K562 (cell line): ENCODE data around the gene ODF2. TPM values are rescaled to one million over a fixed set of nuclear protein-coding genes. Genes with fewer than 3 reads are reported as not detected.
A peak's percentile ranks its signal among the peaks of the same experiment; 100 is the strongest.

Source experiments
- ATAC-seq: fragments of 200-7000 bp; cut with Tn5 transposase; 3 replicates; pipeline ENCODE4 v1.9.1; 2020; ENCODE audit warnings: moderate library complexity
- BruUV-seq: library from RNA; stranded (reverse); fragments of 400-500 nt; replicated peaks from 2 replicates; lab custom pipeline; 2021; lab: Mats Ljungman, UMichigan
- CTCF ChIA-PET: fragments of 300-600 bp; formaldehyde crosslinking; extraction: SDS; loops from one replicate; lab custom pipeline; 2021; ENCODE audit warnings: low intra/inter-chr PET ratio; lab: Yijun Ruan, JAX
- POLR2A ChIA-PET: fragments of 300-600, 350-650 bp; sonication (Branson Sonifier 250); formaldehyde crosslinking; extraction: SDS; loops from one replicate; lab custom pipeline; 2021; ENCODE audit warnings: antibody characterized with exemption, inconsistent platforms; lab: Yijun Ruan, JAX
- DNase-seq, 4 experiments: peaks; one replicate each; pipeline versions ENCODE4 v3.0.0 to v3.0.0-alpha.2; 2011 to 2018; ENCODE audit warnings: low spot score in 3 of 4, mixed read lengths in 3 of 4; ENCODE audit errors: extremely low read depth in 1 of 4
- FAIRE-seq: peaks from 2 replicates; lab custom pipeline; 2011; peaks lifted over from hg19 to GRCh38; lab: Jason Lieb, UNC
- H2AFZ ChIP-seq: 2 replicates; pipeline ENCODE4 v1.6.0; 2011; ENCODE audit warnings: low read depth, low read length, control low read depth, inconsistent platforms
- H3K27ac ChIP-seq: fragments of 200-600 bp; 3 replicates; pipeline ENCODE4 v1.8.0; 2011; ENCODE audit warnings: low read depth, mild to moderate bottlenecking, control low read depth, inconsistent platforms, low read length, moderate library complexity, mixed read lengths; ENCODE audit errors: extremely low read depth
- H3K27me3 ChIP-seq, 2 experiments: fragments of 300-600 bp in 1 of 2; 2 replicates in 1 of 2; 3 replicates in 1 of 2; pipeline versions ENCODE4 v1.6.0 to v1.8.0; 2011; ENCODE audit warnings: inconsistent platforms in 2 of 2, low read length in 2 of 2, mild to moderate bottlenecking in 1 of 2, mixed read lengths in 1 of 2, moderate library complexity in 1 of 2; ENCODE audit not compliant: control insufficient read depth in 2 of 2, insufficient read depth in 2 of 2
- H3K36me3 ChIP-seq: fragments of 300-600 bp; 3 replicates; pipeline ENCODE4 v1.8.0; 2011; ENCODE audit warnings: mild to moderate bottlenecking, low read length, inconsistent platforms; ENCODE audit not compliant: control insufficient read depth, insufficient read depth
- H3K4me1 ChIP-seq, 2 experiments: fragments of 200-600 bp in 1 of 2; replicated peaks in 1 of 2; 2 replicates in 1 of 2; 3 replicates in 1 of 2; pipeline versions ENCODE4 v1.5.1 to v1.8.0; 2011; ENCODE audit warnings: inconsistent platforms in 2 of 2, low read length in 2 of 2, mild to moderate bottlenecking in 1 of 2, mixed read lengths in 1 of 2, moderate library complexity in 1 of 2; ENCODE audit not compliant: control insufficient read depth in 2 of 2, insufficient read depth in 2 of 2
- H3K4me2 ChIP-seq: 2 replicates; pipeline ENCODE4 v1.6.1; 2011; ENCODE audit warnings: low read length, control low read depth, inconsistent platforms, mixed read lengths; ENCODE audit not compliant: insufficient read depth
- H3K4me3 ChIP-seq: fragments of 200-600 bp; sonication (generic), shearing (Covaris generic); 2 replicates; pipeline ENCODE4 v1.5.1; 2016; ENCODE audit warnings: control low read depth, inconsistent platforms
- H3K79me2 ChIP-seq: fragments of 200-600 bp; 3 replicates; pipeline ENCODE4 v1.8.0; 2011; ENCODE audit warnings: low read length, inconsistent platforms; ENCODE audit not compliant: control insufficient read depth, insufficient read depth
- H3K9ac ChIP-seq, 2 experiments: 2 replicates each; pipeline versions ENCODE4 v1.6.0 to v1.6.1; 2011; ENCODE audit warnings: low read depth in 2 of 2, low read length in 2 of 2, control low read depth in 1 of 2, inconsistent platforms in 1 of 2, mild to moderate bottlenecking in 1 of 2, mixed read lengths in 1 of 2; ENCODE audit not compliant: insufficient read depth in 1 of 2
- H3K9me1 ChIP-seq: one replicate; pipeline ENCODE4 v1.6.0; 2011; ENCODE audit warnings: inconsistent platforms, mild to moderate bottlenecking, low read length, moderate library complexity; ENCODE audit not compliant: control insufficient read depth, insufficient read depth
- H3K9me3 ChIP-seq: replicated peaks from 2 replicates; pipeline ENCODE4 v1.5.1; 2011; ENCODE audit warnings: low read depth, low read length, inconsistent platforms; ENCODE audit not compliant: control insufficient read depth, insufficient read depth
- H4K20me1 ChIP-seq: replicated peaks from 2 replicates; pipeline ENCODE4 v1.6.1; 2011; ENCODE audit warnings: low read length, inconsistent platforms, mixed read lengths; ENCODE audit not compliant: control insufficient read depth, insufficient read depth
- BRD9 ChIP-seq: fragments of 450-650 bp; IDR thresholded peaks from 2 replicates; pipeline ENCODE4 v1.6.1; 2018; ENCODE audit warnings: low read depth; ENCODE audit not compliant: partially characterized antibody
- FOXM1 ChIP-seq, 2 experiments: fragments of 450-650 bp in 1 of 2; sonication (generic) in 1 of 2; formaldehyde crosslinking in 1 of 2; IDR thresholded peaks; 2 replicates each; pipeline versions ENCODE4 v1.6.1 to v1.9.0; 2017 to 2022; ENCODE audit warnings: low read depth in 2 of 2, mild to moderate bottlenecking in 2 of 2, missing genetic modification reagents in 1 of 2, moderate library complexity in 1 of 2
- ILF3 ChIP-seq: fragments of 450-650 bp; IDR thresholded peaks from 2 replicates; pipeline ENCODE4 v1.6.1; 2018; ENCODE audit warnings: antibody characterized with exemption, mild to moderate bottlenecking, moderate library complexity, borderline replicate concordance
- KDM2B ChIP-seq: fragments of 250-450 bp; sonication (Bioruptor Pico); IDR thresholded peaks from 2 replicates; pipeline ENCODE4 v1.8.0; 2021; ENCODE audit warnings: mild to moderate bottlenecking, moderate library complexity
- KDM5B ChIP-seq: fragments of 200-600 bp; sonication (generic); IDR thresholded peaks from 2 replicates; pipeline ENCODE4 v1.6.1; 2012; ENCODE audit warnings: low read depth, mild to moderate bottlenecking, moderate library complexity, low read length, control low read depth, inconsistent platforms; ENCODE audit not compliant: insufficient replicate concordance
- MYBL2 ChIP-seq, 2 experiments: fragments of 450-650 bp in 1 of 2; sonication (generic) in 1 of 2; formaldehyde crosslinking in 1 of 2; IDR thresholded peaks; 2 replicates each; pipeline versions ENCODE4 v1.6.1 to v1.8.1; 2017 to 2022; ENCODE audit warnings: borderline replicate concordance in 1 of 2, inconsistent platforms in 1 of 2, low read depth in 1 of 2, mild to moderate bottlenecking in 1 of 2, missing genetic modification reagents in 1 of 2, moderate library complexity in 1 of 2
- PHF8 ChIP-seq: fragments of 200-600 bp; sonication (generic); IDR thresholded peaks from 2 replicates; pipeline ENCODE4 v1.6.1; 2012; ENCODE audit warnings: mixed run types, mild to moderate bottlenecking, inconsistent platforms, low read length, moderate library complexity, borderline replicate concordance
- POLR3A ChIP-seq: IDR thresholded peaks from 2 replicates; pipeline ENCODE4 v1.6.1; 2011; ENCODE audit warnings: borderline replicate concordance, mild to moderate bottlenecking, moderate library complexity; ENCODE audit not compliant: insufficient read length, insufficient read depth; ENCODE audit errors: extremely low read depth
- RAD21 ChIP-seq, 2 experiments: fragments of 250-450 bp in 1 of 2; fragments of 450-650 bp in 1 of 2; sonication (Bioruptor Pico) in 1 of 2; formaldehyde crosslinking in 1 of 2; IDR thresholded peaks in 1 of 2; conservative IDR thresholded peaks in 1 of 2; 2 replicates each; pipeline versions ENCODE4 v1.4.0 to v1.8.0; 2020 to 2022; ENCODE audit warnings: mild to moderate bottlenecking in 2 of 2, moderate library complexity in 1 of 2
- RBBP5 ChIP-seq: fragments of 200-600 bp; sonication (generic); IDR thresholded peaks from 2 replicates; pipeline ENCODE4 v1.6.1; 2012; ENCODE audit warnings: borderline replicate concordance, mild to moderate bottlenecking, low read length, control low read depth, inconsistent platforms; ENCODE audit not compliant: insufficient read depth, poor library complexity, severe bottlenecking
- SIN3A ChIP-seq, 2 experiments: fragments of 150-350 bp in 1 of 2; IDR thresholded peaks; 2 replicates each; pipeline ENCODE4 v1.6.1; 2011 to 2016; ENCODE audit warnings: borderline replicate concordance in 2 of 2, low read depth in 2 of 2, low read length in 2 of 2, mild to moderate bottlenecking in 2 of 2, moderate library complexity in 2 of 2; ENCODE audit not compliant: control insufficient read depth in 1 of 2
- TBP ChIP-seq: optimal IDR thresholded peaks from 2 replicates; pipeline ENCODE3; 2011; ENCODE audit warnings: low read depth, low read length, improper control_type of control experiment
- ZNF354B ChIP-seq: fragments of 250-450 bp; sonication (Bioruptor Pico); IDR thresholded peaks from 2 replicates; pipeline ENCODE4 v1.4.0; 2020
- ZNF507 ChIP-seq: conservative IDR thresholded peaks from 2 replicates; pipeline ENCODE4 v1.6.1; 2017; ENCODE audit warnings: missing genetic modification characterization, missing compliant biosample characterization
- WGBS: fragments of 100-300 bp; shearing (Covaris generic); methylation state at CpG from one replicate; pipeline ENCODE4 v1.1.6; 2016; ENCODE audit warnings: low coverage, mixed read lengths; ENCODE audit not compliant: insufficient coverage; ENCODE audit errors: missing lambda C conversion rate; 5-methylcytosine and 5-hydroxymethylcytosine counted together
- in situ Hi-C: fragments of 300-500 bp; cut with MboI; formaldehyde crosslinking; loops from 4 replicates; pipeline ENCODE4 v1.15.0; 2018; ENCODE audit warnings: inconsistent platforms, mixed read lengths
- intact Hi-C: fragments of 100-400 bp; cut with micrococcal nuclease; formaldehyde crosslinking; loops from 2 replicates; pipeline ENCODE4 v1.14.2; 2022
- polyA plus RNA-seq, 8 experiments: library from polyadenylated mRNA; depleted of rRNA in 4 of 8; stranded (reverse) in 5 of 8; unstranded in 3 of 8; fragments of >200 nt; fragmentation: Nextera tagmentation in 2 of 8; fragmentation: Illumina TruSeq in 1 of 8; extraction: Ambion mirVana in 2 of 8; extraction: Trizol in 1 of 8; gene quantifications; 2 replicates each; pipeline versions ENCODE4 v1.2.1 to v1.2.3, GENCODE V29; 2011 to 2014; ENCODE audit warnings: inconsistent platforms in 1 of 8, missing spikeins in 1 of 8
- total RNA-seq, 7 experiments: library from RNA; depleted of rRNA in 6 of 7; stranded (reverse); fragments of >200 nt in 6 of 7; fragmentation: Illumina TruSeq in 2 of 7; extraction: Trizol in 2 of 7; gene quantifications; 2 replicates each; pipeline versions ENCODE4 v1.2.1 to v1.2.3, GENCODE V29; 2011 to 2021; ENCODE audit warnings: low replicate concordance in 1 of 7
- TF ChIP-seq, protein P1 (sequence below): fragments of 250-450 bp; sonication (Bioruptor Pico); IDR thresholded peaks from 2 replicates; pipeline ENCODE4 v1.4.0; 2020

ODF2 gene
- total and polyA plus RNA-seq, 9 of the 15 experiments (the other 6 are each of a cell fraction or from before 2014, with no cell fraction given): 16.5 to 83.2 (median 69.7) TPM

GRCh38 chr9:128420060-128420650 is 35.7 kb upstream of the ODF2 start (continued):
- TF ChIP-seq ZNF507 (tag) (no peak), POLR3A (no peak), BRD9 (peak; percentile 31), RAD21 (CRISPR knock-in tag; conservative IDR thresholded peaks at IDR 0.05 in 1 of 2, IDR thresholded peaks at IDR 0.05 in 1 of 2) (peak; percentile 45 to 55)

DNA sequence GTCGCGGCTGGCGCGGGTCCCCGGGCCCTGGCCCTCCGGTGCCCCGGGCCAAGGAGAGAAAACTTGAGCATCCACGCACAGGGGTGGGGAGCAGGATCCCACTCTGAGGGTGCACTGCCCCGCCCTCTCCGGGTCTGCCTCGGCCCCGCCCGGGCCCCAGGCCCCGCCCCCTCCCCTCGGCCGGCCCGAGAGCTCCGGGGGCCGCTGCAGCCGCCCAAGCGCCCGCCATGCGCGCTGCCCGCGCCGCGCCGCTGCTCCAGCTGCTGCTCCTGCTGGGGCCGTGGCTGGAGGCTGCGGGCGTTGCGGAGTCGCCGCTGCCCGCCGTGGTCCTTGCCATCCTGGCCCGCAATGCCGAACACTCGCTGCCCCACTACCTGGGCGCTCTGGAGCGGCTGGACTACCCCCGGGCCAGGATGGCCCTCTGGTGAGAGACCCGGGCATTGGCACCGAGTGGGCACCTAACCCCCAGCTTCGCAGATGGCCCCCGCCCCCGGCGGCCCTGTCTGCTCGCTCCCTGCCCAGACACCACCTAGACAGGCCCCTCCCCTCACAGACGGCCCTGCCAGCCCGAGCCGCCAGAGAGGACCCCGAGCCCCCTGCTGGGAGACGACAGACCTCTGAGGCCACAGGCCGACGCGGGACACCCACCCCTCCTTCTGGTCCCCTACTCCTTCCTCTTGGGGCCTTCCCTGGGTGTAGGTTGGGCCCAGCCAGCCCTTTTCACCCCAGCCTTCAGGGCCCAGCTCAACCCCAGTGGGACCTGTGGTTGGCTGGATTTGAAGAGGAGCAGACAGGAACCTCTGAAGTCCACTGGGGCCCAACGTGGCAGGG is 34.9 kb upstream of the ODF2 start, which contains the start of gene CERCAM:
Gene CERCAM, plus strand, starts transcription at position 207 of the 831 bp plus-strand sequence. Its CDS starts 21 bp downstream, at position 228.
- intact Hi-C loops (no loop called here), in situ Hi-C loops (loop anchor here (10.0 kb wide), 1 partner anchor 294 kb away; no protein-coding TSS in a partner anchor)
- Histone ChIP-seq H4K20me1 (no peaks in the 10 kb centered on the region), H2AFZ (peak within 1 kb of the TSS; percentile 99), H3K36me3 (peaks cover 6% of the 10 kb centered on the region; the same call in 1 of the 3 replicates), H3K4me2 (peak within 1 kb of the TSS; percentile 81), H3K4me3 (peak within 1 kb of the TSS; percentile 94), H3K27ac (peak within 1 kb of the TSS; percentile 67), H3K79me2 (peaks cover 8% of the 10 kb centered on the region; the same call in 1 of the 3 replicates), H3K4me1 (peaks cover 20 to 52% of the 10 kb centered on the region in 2 experiments; a peak in 4 of 5 replicates), H3K9me3 (no peaks in the 10 kb centered on the region), H3K9me1 (no peaks in the 10 kb centered on the region), H3K9ac (peak within 1 kb of the TSS; percentile 74 to 98), H3K27me3 (no peaks in the 10 kb centered on the region)
- ChIA-PET CTCF (no interaction called here), POLR2A (interaction anchor here (0.5 to 2.0 kb wide), 8 partner anchors 7 to 1042 kb away, joined by 3 to 12 read pairs (median 4); partner anchors contain the start of gene URM1)
- no TSS peak for BruUV-seq
- 3% methylated on average over 22 of the region's 59 CpGs for WGBS
- DNase-seq: peak; percentile 72 to 93 (median 90)
- peak; percentile 91 for ATAC-seq
- no peak for FAIRE-seq
- TF ChIP-seq TBP (peak; percentile 20), SIN3A (IDR thresholded peaks at IDR 0.05; ENCODE audit: borderline replicate concordance in 2 of 2, control insufficient read depth in 1 of 2, low read depth in 2 of 2, low read length in 2 of 2) (0 out of 4 replicates have a peak, but pooled peaks have one; percentile 29 to 50), KDM5B (peak; percentile 34), RBBP5 (peak; percentile 2), FOXM1 (IDR thresholded peaks at IDR 0.05; ENCODE audit: low read depth) (no peak), FOXM1 (CRISPR knock-in tag; IDR thresholded peaks at IDR 0.05; ENCODE audit: low read depth) (0 out of 2 replicates have a peak, but pooled peaks have one; percentile 16), MYBL2 (IDR thresholded peaks at IDR 0.05; ENCODE audit: low read depth) (no peak), MYBL2 (CRISPR knock-in tag; IDR thresholded peaks at IDR 0.05; ENCODE audit: borderline replicate concordance) (no peak), KDM2B (CRISPR knock-in tag) (0 out of 2 replicates have a peak, but pooled peaks have one; percentile 23), ILF3 (no peak), ZNF354B (CRISPR knock-in tag) (no peak), PHF8 (peak; percentile 28; the same call in 1 of the 2 replicates)
- TF ChIP-seq, protein P1, sequence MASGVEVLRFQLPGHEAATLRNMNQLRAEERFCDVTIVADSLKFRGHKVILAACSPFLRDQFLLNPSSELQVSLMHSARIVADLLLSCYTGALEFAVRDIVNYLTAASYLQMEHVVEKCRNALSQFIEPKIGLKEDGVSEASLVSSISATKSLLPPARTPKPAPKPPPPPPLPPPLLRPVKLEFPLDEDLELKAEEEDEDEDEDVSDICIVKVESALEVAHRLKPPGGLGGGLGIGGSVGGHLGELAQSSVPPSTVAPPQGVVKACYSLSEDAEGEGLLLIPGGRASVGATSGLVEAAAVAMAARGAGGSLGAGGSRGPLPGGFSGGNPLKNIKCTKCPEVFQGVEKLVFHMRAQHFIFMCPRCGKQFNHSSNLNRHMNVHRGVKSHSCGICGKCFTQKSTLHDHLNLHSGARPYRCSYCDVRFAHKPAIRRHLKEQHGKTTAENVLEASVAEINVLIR (CRISPR knock-in tag): no peak
